DMS53 treated with DMSO at 0.1 percent for 48 hours (cell line): ENCODE results near the gene TMEM167A.
"Not testable (repeated sequence)": the region's sequence is repeated elsewhere in the genome, so short reads cannot be mapped to it uniquely, and the experiment has no call there.

Experiments
- DNase-seq: peaks from one replicate; lab custom pipeline; 2025; ENCODE audit not compliant: unreplicated experiment; lab: John Stamatoyannopoulos, UW

The TMEM167A gene

GRCh38 chr5:83090169-83090568, 13.0 kb upstream of the TMEM167A start:
- DNase-seq: no peak

- DNase-seq: peak; percentile 55
These were observed 7.9 kb upstream of the TMEM167A start for GRCh38 chr5:83085106-83085505.

DNA sequence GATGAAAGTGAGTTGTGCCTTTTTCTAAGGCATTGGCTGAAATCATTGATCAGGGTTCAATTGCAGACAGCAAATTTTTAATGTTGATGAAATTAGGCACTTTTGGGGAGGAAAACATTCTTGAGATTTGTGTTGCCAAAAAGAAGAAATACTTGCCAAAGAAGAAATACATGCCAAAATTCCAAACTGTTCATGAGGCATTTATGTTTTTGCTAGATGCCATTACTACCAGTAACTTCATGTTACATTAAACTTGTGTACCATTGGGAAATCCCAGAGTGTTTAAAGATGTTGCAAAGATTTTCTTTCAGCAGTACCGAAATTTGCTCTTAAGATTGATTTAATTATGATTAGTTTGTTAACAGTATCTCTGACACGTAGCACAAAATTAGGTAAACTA, 7.1 kb upstream of the TMEM167A start:
- no peak for DNase-seq

GRCh38 chr5:83082750-83083149, 5.6 kb upstream of the TMEM167A start:
- DNase-seq: no peak

GRCh38 chr5:83077662-83078261, 568 bp upstream of the TMEM167A start:
- no peak for DNase-seq

GRCh38 chr5:83072966-83073365, 4.2 kb downstream of the TMEM167A start:
- DNase-seq: no peak

DNA sequence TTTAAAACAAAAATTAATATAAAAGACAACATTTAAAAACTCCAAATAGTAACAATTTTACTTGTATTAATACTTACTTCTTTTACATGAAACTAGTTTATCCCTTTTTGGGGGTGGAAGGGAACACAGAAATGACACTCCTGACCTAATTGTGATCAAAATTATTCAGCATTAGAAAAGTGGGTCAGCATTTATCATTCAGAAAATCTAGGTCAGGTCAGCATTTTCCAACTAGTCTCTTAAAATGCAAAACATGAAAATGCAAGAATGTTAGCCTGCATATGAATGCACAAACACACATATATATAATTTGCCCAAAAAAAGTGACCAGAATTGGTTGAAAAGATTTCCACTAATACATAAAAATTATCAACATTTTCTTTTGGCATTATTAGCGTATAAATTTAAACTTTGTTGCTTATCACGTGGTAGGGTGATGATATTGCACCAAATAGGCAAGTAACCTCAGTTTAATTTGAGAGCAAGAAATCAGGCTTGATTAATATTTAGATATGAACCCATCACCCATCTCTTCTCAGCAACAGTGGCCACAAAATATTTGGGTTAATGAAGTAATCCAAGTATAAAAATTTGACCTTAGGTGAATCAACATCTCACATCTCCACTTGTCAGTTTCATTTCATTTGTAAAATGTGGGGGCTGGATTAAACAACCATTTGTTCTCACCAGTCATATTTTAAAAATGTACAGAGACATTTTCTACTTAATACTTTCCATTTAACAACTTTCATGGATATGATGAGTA, 5.7 kb downstream of the TMEM167A start:
- DNase-seq: no peak

GRCh38 chr5:83069096-83069799, 7.9 kb downstream of the TMEM167A start:
- no peak for DNase-seq

GRCh38 chr5:83067377-83067776, 9.8 kb downstream of the TMEM167A start:
- DNase-seq: not testable (repeated sequence)

DNA sequence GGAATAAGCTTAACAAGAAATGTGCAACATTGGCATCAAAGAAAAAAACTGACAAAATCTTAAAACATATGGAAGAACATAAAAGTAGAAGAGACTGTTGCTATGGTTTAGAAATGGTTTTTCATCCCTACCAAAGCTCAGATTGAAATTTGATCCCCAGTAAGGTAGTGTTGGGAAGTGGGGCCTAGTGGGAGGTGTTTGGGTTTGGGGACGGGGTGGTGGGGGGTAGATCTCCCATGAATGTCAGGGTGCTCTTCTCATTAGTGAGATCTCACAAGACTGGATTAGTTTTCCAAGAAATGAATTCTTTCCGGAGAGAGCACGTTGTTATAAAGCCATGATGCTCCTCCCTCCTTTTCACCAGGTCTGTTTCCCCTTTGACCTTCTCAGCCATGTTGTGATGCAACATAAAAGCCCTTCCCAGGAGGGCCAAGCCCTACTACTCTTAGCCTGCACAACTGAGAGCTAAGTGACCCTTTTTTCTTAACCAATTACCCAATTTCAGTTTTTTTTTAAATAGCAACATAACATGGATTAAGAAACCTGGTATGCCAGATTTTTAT, 10.6 kb downstream of the TMEM167A start:
- no peak for DNase-seq

- DNase-seq: no peak
These were observed 17.9 kb downstream of the TMEM167A start for GRCh38 chr5:83059341-83059740.

GRCh38 chr5:83058726-83059125, 18.5 kb downstream of the TMEM167A start:
- no peak for DNase-seq

- no peak for DNase-seq
These were observed 22.0 kb downstream of the TMEM167A start for GRCh38 chr5:83055166-83055565.

- no peak for DNase-seq
These were observed 26.4 kb downstream of the TMEM167A start for GRCh38 chr5:83050723-83051340.

- DNase-seq: no peak
These were observed 27.8 kb downstream of the TMEM167A start for GRCh38 chr5:83049370-83049885.

DNA sequence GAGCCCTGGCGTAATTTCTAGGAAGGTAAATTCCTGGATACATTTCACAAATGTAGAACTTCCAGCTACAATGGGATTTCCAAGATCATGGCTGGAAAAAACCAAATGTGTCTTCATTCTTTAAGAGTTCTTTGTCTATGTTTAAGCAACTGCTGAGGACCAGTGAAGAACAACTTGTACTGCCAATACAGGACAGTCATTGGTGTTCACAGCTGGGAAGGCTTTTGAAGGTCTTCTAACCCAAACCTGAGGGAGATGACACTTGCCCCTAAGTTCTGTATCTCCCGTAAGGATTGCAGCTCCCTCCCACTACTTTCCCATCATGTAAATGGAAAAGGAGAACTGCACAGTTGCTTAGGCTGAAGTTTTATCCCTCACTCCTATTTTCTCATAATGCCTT, 28.4 kb downstream of the TMEM167A start:
- DNase-seq: no peak

DNA sequence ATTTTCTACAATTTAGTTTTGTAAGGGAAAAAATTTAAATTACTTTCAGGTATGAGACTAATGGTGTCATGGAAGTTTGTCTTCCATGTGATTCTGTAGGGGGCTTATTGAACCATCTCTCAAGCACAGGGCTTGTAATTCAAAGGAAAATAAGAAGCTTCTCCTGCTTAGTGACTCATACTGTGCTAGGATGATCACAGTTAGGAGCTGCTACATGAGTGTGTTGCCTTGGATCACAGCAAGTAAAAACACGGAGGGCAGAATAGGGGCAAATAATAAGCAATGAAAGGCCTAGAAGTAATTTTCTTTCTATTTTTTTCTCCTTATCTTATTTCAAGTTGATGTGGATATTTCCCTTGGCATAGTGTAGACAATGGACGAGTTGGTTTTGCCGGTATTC, 28.9 kb downstream of the TMEM167A start:
- no peak for DNase-seq

DNA sequence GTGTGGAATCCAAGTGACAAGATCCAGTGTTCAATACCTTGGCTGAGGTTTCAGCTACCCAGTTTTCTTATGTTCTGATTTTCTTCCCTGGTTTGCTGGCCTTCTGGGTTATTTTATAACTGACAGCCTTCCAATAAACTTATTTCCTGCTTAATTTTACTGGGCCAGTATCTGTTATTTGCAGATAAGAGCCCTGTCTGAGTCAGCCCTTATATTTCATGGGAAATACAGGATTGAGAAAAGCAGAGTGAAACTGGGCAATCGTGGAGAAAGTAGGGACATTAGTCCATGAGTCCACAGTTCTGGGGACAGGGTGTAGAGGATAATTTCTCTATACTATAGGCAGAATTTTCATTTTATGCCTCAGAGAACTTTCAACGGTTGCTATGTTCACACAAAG, 32.3 kb downstream of the TMEM167A start:
- DNase-seq: no peak

GRCh38 chr5:83042507-83042906, 34.7 kb downstream of the TMEM167A start:
- DNase-seq: no peak

DNA sequence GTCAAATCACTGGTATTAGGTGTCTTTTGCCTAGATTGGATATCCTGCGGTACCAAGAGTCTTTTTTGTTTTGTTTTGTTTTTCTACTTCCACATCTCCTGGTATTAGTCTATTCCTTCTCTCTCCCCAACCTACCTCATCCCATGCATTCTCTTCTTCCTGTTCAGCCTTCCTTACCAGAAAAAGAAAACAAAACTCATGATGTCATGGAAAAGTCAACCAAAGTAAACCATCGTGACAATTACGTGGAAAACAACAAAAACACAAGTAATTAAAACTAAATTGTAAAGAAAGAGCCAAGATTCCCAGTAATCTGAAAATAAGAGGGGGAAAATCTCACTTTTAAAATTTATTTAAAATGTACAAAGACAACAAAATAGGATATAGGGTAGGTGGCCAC, 38.3 kb downstream of the TMEM167A start:
- no peak for DNase-seq

DNA sequence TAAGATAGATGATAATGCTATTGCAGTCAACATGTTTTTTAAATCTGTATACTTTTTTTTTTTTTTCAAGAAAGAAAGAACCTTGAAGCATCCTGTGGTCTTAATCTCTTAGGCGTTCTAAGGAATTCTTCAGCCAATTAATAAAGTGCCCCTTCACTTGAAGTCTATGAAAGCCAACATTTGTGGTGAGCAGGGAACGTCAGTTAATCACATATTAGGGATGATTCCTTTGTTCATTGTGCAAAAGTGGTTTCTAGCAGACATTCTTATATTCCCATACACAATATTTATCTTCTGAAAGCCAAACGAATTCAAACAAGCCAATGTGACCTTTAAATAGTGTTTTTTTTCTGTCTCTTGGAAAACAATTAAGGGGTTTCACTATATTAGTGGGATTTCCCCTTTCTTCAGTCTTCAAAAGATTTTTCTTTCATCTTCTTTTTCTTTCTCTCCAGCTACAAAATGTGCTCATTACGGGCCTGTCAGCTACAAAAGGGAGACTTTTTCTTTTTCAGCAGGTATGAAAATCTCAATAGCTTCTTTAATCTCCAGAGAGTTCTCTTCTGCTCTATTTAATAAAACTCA, 40.1 kb downstream of the TMEM167A start:
- no peak for DNase-seq
